NCI-H1694 treated with DMSO at 0.1 percent for 48 hours (cell line): ENCODE results near the gene CASP2.

Source experiments
- DNase-seq: peaks from one replicate; lab custom pipeline; 2025; lab: John Stamatoyannopoulos, UW

Gene CASP2

GRCh38 chr7:143334244-143334643, 46.1 kb downstream of the CASP2 start:
- no peak for DNase-seq

- DNase-seq = no peak
Measured at GRCh38 chr7:143337216-143337615, 49.1 kb downstream of the CASP2 start.

- DNase-seq = no peak
Measured at GRCh38 chr7:143341842-143342241, 53.7 kb downstream of the CASP2 start.

GRCh38 chr7:143343596-143343995, 55.4 kb downstream of the CASP2 start:
- DNase-seq = no peak

- DNase-seq = peak; percentile 16
Measured at GRCh38 chr7:143345428-143345900, 57.3 kb downstream of the CASP2 start.

GRCh38 chr7:143346018-143346417, 57.9 kb downstream of the CASP2 start:
- no peak for DNase-seq

GRCh38 chr7:143347950-143348349, 59.8 kb downstream of the CASP2 start:
- DNase-seq = no peak

- no peak for DNase-seq
Measured at GRCh38 chr7:143351060-143351459, 62.9 kb downstream of the CASP2 start.

- no peak for DNase-seq
Measured at GRCh38 chr7:143351574-143351973, 63.4 kb downstream of the CASP2 start.

- DNase-seq = no peak
Measured at GRCh38 chr7:143352531-143353002, 64.4 kb downstream of the CASP2 start.

- DNase-seq = no peak
Measured at GRCh38 chr7:143354376-143354775, 66.2 kb downstream of the CASP2 start.

- DNase-seq = no peak
Measured at GRCh38 chr7:143354965-143355364, 66.8 kb downstream of the CASP2 start.

GRCh38 chr7:143355450-143356385, 67.6 kb downstream of the CASP2 start:
- no peak for DNase-seq

- DNase-seq = no peak
Measured at GRCh38 chr7:143356414-143357050, 68.4 kb downstream of the CASP2 start.
